Measurements from ENCODE around the gene CCL20. TPM values are rescaled to one million over a fixed set of nuclear protein-coding genes. Genes with fewer than 3 reads are reported as not detected.

CCL20 gene
- total RNA-seq, 1 experiment from 2014 or later = not detected

DNA sequence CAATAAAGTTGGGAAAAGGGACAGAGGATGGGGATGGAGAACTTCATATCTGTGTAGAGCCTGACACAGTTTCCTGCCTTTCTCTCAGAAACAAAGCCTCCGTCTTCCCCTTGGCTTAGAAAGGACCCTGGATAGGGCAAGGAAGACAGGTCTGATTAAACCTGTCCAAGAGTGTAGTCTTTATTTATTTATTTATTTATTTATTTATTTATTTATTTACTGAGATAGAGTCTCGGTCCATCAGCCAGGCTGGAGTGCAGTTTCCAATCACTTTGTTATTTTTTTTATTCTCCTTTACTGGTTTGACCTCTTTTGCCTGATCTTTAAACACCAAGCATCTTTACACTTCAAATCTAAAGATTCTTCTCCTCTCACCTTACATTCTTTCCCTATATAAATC lies 10.3 kb downstream of the CCL20 start:
- ChIA-PET CTCF (no interaction called here), POLR2A (no interaction called here)
- DNase-seq (ENCODE audit: low spot score) (no peak), ATAC-seq (no peak)
- H3K36me3 Mint-ChIP-seq = no peaks in the 10 kb centered on the region
- no peak overlapping the region for H3K4me3 Mint-ChIP-seq
- peaks cover 7% of the 10 kb centered on the region for H3K4me1 Mint-ChIP-seq
- H3K27me3 Mint-ChIP-seq (ENCODE audit: low read depth) = no peaks in the 10 kb centered on the region
- H3K27ac Mint-ChIP-seq = no peak overlapping the region
- peaks cover 17% of the 10 kb centered on the region for H3K9me3 Mint-ChIP-seq
- TF ChIP-seq TEAD4 (CRISPR knock-in tag; IDR thresholded peaks at IDR 0.05) = no peak
- no peak for TF ChIP-seq ZNF121 (CRISPR knock-in tag; IDR thresholded peaks at IDR 0.05)

GRCh38 chr2:227824711-227825110 lies 11.1 kb downstream of the CCL20 start:
- Mint-ChIP-seq H3K4me1 (peaks cover 3% of the 10 kb centered on the region), H3K9me3 (peaks cover 17% of the 10 kb centered on the region), H3K4me3 (no peak overlapping the region), H3K27me3 (ENCODE audit: low read depth) (no peaks in the 10 kb centered on the region), H3K27ac (no peak overlapping the region), H3K36me3 (no peaks in the 10 kb centered on the region)
- no peak for DNase-seq (ENCODE audit: low spot score)
- ChIA-PET CTCF (no interaction called here), POLR2A (no interaction called here)
- TF ChIP-seq CTCF (IDR thresholded peaks at IDR 0.05) (no peak), ELF4 (CRISPR knock-in tag; IDR thresholded peaks at IDR 0.05; ENCODE audit: low read depth) (no peak), SOX15 (CRISPR knock-in tag; IDR thresholded peaks at IDR 0.05) (no peak), SP1 (CRISPR knock-in tag; conservative IDR thresholded peaks at IDR 0.05) (no peak), ZBTB21 (CRISPR knock-in tag; IDR thresholded peaks at IDR 0.05; ENCODE audit: borderline replicate concordance) (no peak), ESRRA (CRISPR knock-in tag; IDR thresholded peaks at IDR 0.05; ENCODE audit: borderline replicate concordance) (no peak), ZNF532 (CRISPR knock-in tag; IDR thresholded peaks at IDR 0.05; ENCODE audit: borderline replicate concordance) (no peak), SMAD3 (CRISPR knock-in tag; IDR thresholded peaks at IDR 0.05; ENCODE audit: borderline replicate concordance) (no peak), ZNF232 (CRISPR knock-in tag; IDR thresholded peaks at IDR 0.05) (no peak), NFATC4 (CRISPR knock-in tag; IDR thresholded peaks at IDR 0.05) (no peak), ZNF396 (CRISPR knock-in tag; IDR thresholded peaks at IDR 0.05; ENCODE audit: borderline replicate concordance) (no peak), HMGA2 (CRISPR knock-in tag; IDR thresholded peaks at IDR 0.05) (no peak), STAT6 (CRISPR knock-in tag; conservative IDR thresholded peaks at IDR 0.05; ENCODE audit: low read depth) (no peak), ZNF423 (CRISPR knock-in tag; IDR thresholded peaks at IDR 0.05) (no peak), E2F5 (CRISPR knock-in tag; IDR thresholded peaks at IDR 0.05) (no peak), ZNF138 (CRISPR knock-in tag; conservative IDR thresholded peaks at IDR 0.05) (no peak), KAT7 (CRISPR knock-in tag; IDR thresholded peaks at IDR 0.05; ENCODE audit: borderline replicate concordance) (no peak)
- ATAC-seq = no peak

All from WTC11 (cell line).